Testis (tissue), 2 donors: ENCODE data around the gene DDA1.

Source experiments
- CTCF ChIP-seq, 3 experiments: fragments of 450-650 bp in 2 of 3; fragments of 200-600 bp in 1 of 3; sonication (generic) in 1 of 3; IDR thresholded peaks; one replicate each; pipeline ENCODE4 v1.5.1; 2016 to 2019; ENCODE audit warnings: antibody characterized with exemption in 3 of 3, mild to moderate bottlenecking in 2 of 3, moderate library complexity in 1 of 3
- POLR2A ChIP-seq: fragments of 450-650 bp; IDR thresholded peaks from one replicate; pipeline ENCODE4 v1.6.1; 2017; ENCODE audit warnings: antibody characterized with exemption, mild to moderate bottlenecking, moderate library complexity

GRCh38 chr19:17293605-17294004 is 15.8 kb upstream of the DDA1 start:
- no peak for TF ChIP-seq CTCF (IDR thresholded peaks at IDR 0.05)
- no peak for TF ChIP-seq POLR2A
